DND-41 (cell line): ENCODE measurements around the gene FCSK.

Experiments used
- ATAC-seq: fragments of 200-7000 bp; cut with Tn5 transposase; 3 replicates; pipeline ENCODE4 v1.9.1; 2021; ENCODE audit warnings: low read depth; ENCODE audit not compliant: insufficient read depth
- DNase-seq: peaks from one replicate; pipeline ENCODE4 v3.0.0-alpha.2; 2020
- H2AFZ ChIP-seq: 2 replicates; pipeline ENCODE4 v1.6.0; 2012; ENCODE audit warnings: low read depth, low read length
- H3K27ac ChIP-seq: 2 replicates; pipeline ENCODE4 v1.5.1; 2012; ENCODE audit warnings: low read length, inconsistent platforms
- H3K27me3 ChIP-seq: fragments of 200-600 bp; sonication (generic); 2 replicates; pipeline ENCODE4 v1.6.0; 2012; ENCODE audit warnings: low read length, mild to moderate bottlenecking, inconsistent platforms; ENCODE audit not compliant: insufficient read depth, poor library complexity
- H3K36me3 ChIP-seq: 2 replicates; pipeline ENCODE4 v1.5.1; 2012; ENCODE audit warnings: low read length, inconsistent platforms; ENCODE audit not compliant: insufficient read depth
- H3K4me1 ChIP-seq: 2 replicates; pipeline ENCODE4 v1.5.1; 2012; ENCODE audit warnings: mild to moderate bottlenecking, low read length; ENCODE audit not compliant: insufficient read depth
- H3K4me2 ChIP-seq: 2 replicates; pipeline ENCODE4 v1.6.0; 2012; ENCODE audit warnings: mild to moderate bottlenecking, moderate library complexity, low read length, inconsistent platforms; ENCODE audit not compliant: insufficient read depth
- H3K4me3 ChIP-seq, 2 experiments: fragments of 200-600 bp in 1 of 2; shearing (Covaris generic) in 1 of 2; 2 replicates each; pipeline ENCODE4 v1.5.1; 2012 to 2016; ENCODE audit warnings: inconsistent platforms in 2 of 2, low read length in 2 of 2, mild to moderate bottlenecking in 2 of 2, low read depth in 1 of 2, moderate library complexity in 1 of 2
- H3K79me2 ChIP-seq: 2 replicates; pipeline ENCODE4 v1.6.0; 2012; ENCODE audit warnings: low read length, inconsistent platforms; ENCODE audit not compliant: insufficient read depth
- H3K9ac ChIP-seq: 2 replicates; pipeline ENCODE4 v1.6.0; 2012; ENCODE audit warnings: low read depth, mild to moderate bottlenecking, inconsistent platforms, low read length, moderate library complexity
- H3K9me3 ChIP-seq: 2 replicates; pipeline ENCODE4 v1.5.1; 2012; ENCODE audit warnings: low read length, moderate library complexity, mild to moderate bottlenecking, inconsistent platforms; ENCODE audit not compliant: insufficient read depth, severe bottlenecking
- H4K20me1 ChIP-seq: 2 replicates; pipeline ENCODE4 v1.6.0; 2012; ENCODE audit warnings: low read length; ENCODE audit not compliant: insufficient read depth
- CTCF ChIP-seq: IDR thresholded peaks from 2 replicates; pipeline ENCODE4 v1.5.1; 2012; ENCODE audit warnings: borderline replicate concordance, low read length, moderate library complexity, mild to moderate bottlenecking; ENCODE audit not compliant: poor library complexity, severe bottlenecking; ENCODE audit errors: extremely low read depth
- EZH2 ChIP-seq: IDR thresholded peaks from 3 replicates; pipeline ENCODE4 v1.6.1; 2012; ENCODE audit warnings: borderline replicate concordance, low read depth, mild to moderate bottlenecking, moderate library complexity, low read length, inconsistent platforms; ENCODE audit not compliant: severe bottlenecking

Gene FCSK

GRCh38 chr16:70465999-70466804 is 11.8 kb downstream of the FCSK start:
- TF ChIP-seq EZH2 (no peak), CTCF (no peak)
- H3K36me3 ChIP-seq = peaks cover 20% of the 10 kb centered on the region
- H3K4me1 ChIP-seq = no peaks in the 10 kb centered on the region
- no peak overlapping the region for H2AFZ ChIP-seq
- H3K79me2 ChIP-seq = no peaks in the 10 kb centered on the region
- no peak overlapping the region for H3K27ac ChIP-seq
- no peak for ATAC-seq
- H3K9ac ChIP-seq = no peak overlapping the region
- no peak overlapping the region for H3K4me3 ChIP-seq
- H4K20me1 ChIP-seq = no peaks in the 10 kb centered on the region
- no peaks in the 10 kb centered on the region for H3K27me3 ChIP-seq
- no peaks in the 10 kb centered on the region for H3K9me3 ChIP-seq
- no peak for DNase-seq
- no peak overlapping the region for H3K4me2 ChIP-seq

DNA sequence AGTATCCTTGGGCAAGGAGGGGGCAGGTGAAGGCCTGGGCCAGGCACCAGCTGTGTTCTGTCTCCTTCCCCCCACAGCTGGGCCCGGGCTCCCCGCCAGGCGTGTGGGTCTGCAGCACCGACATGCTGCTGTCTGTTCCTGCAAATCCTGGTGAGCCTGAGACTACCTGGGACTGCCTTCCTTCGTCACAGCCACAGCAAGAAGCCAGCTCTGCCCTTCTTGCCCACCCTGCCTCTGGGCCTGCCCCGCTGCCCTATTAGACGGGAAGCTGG is 12.3 kb downstream of the FCSK start:
- H3K36me3 ChIP-seq = peaks cover 21% of the 10 kb centered on the region
- no peak overlapping the region for H3K4me2 ChIP-seq
- no peaks in the 10 kb centered on the region for H3K27me3 ChIP-seq
- no peaks in the 10 kb centered on the region for H4K20me1 ChIP-seq
- no peak overlapping the region for H3K4me3 ChIP-seq
- no peak for DNase-seq
- H3K9me3 ChIP-seq = no peaks in the 10 kb centered on the region
- no peaks in the 10 kb centered on the region for H3K79me2 ChIP-seq
- TF ChIP-seq EZH2 (no peak), CTCF (no peak)
- no peak overlapping the region for H3K9ac ChIP-seq
- H3K4me1 ChIP-seq = no peaks in the 10 kb centered on the region
- no peak overlapping the region for H2AFZ ChIP-seq
- no peak for ATAC-seq
- no peak overlapping the region for H3K27ac ChIP-seq

- no peaks in the 10 kb centered on the region for H3K4me1 ChIP-seq
- no peak overlapping the region for H2AFZ ChIP-seq
Measured at GRCh38 chr16:70467113-70467512, 12.7 kb downstream of the FCSK start.

More at GRCh38 chr16:70467113-70467512, 12.7 kb downstream of the FCSK start:
- Histone ChIP-seq H3K27me3 (no peaks in the 10 kb centered on the region), H3K9me3 (no peaks in the 10 kb centered on the region), H3K9ac (no peak overlapping the region), H3K4me2 (no peak overlapping the region), H3K36me3 (peaks cover 21% of the 10 kb centered on the region), H3K79me2 (no peaks in the 10 kb centered on the region), H4K20me1 (no peaks in the 10 kb centered on the region), H3K4me3 (no peak overlapping the region), H3K27ac (no peak overlapping the region)
- no peak for DNase-seq
- TF ChIP-seq CTCF (no peak), EZH2 (no peak)
- ATAC-seq = no peak
